HG02970 (cell line): ENCODE results near the gene KAZN.

Experiments used
- ATAC-seq: cut with Tn5 transposase; IDR thresholded peaks from one replicate; pipeline ENCODE4 v1.9.1; 2021; ENCODE audit warnings: mild to moderate bottlenecking, moderate library complexity, moderate number of reproducible peaks; ENCODE audit not compliant: unreplicated experiment, low FRiP score

The KAZN gene

DNA sequence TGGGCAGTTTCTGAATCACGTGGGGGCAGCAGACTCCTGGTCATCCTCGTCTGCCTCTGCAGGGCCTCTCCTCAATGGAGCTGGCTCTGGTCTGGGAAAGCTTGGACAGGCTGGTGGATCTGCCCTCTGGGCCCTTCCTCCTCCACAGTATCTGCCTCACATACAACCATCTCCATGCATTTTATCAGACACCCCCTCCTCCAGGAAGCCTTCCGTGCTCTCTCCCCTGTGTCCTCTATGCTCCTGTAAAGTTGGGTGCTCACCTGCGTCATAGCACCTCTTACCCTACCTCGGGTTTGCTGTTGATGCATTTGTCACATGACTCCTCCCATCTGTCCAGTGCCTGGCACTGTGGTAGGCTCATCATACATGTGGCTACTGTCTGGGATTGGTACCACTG is 459.3 kb downstream of the KAZN start:
- ATAC-seq: no peak

GRCh38 chr1:15058261-15058660 is 459.8 kb downstream of the KAZN start:
- ATAC-seq: no peak

- ATAC-seq: no peak
Observed at GRCh38 chr1:15060104-15060503, 461.6 kb downstream of the KAZN start.

GRCh38 chr1:15062479-15063099 is 464.1 kb downstream of the KAZN start:
- no peak for ATAC-seq

GRCh38 chr1:15063346-15063745 is 464.9 kb downstream of the KAZN start:
- ATAC-seq: no peak

DNA sequence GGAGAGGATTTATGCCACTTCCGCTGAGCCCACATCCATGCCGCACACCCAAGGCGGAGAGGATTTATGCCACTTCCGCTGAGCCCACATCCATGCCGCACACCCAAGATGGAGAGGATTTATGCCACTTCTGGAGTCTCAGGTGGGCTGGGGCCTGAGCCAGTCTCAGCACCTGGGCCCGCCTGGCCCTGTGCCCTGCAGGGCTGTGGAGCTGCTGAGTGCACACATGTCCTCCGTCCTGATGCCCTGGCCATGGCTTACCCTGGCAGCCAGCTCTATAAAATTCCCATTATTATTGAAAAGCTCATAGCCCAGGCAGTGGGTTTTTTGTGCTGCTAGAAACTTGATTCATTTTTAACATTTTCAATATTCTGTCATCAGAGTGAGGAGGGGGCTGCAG is 465.3 kb downstream of the KAZN start:
- ATAC-seq: no peak

- no peak for ATAC-seq
Observed at GRCh38 chr1:15064217-15064929, 465.9 kb downstream of the KAZN start.

DNA sequence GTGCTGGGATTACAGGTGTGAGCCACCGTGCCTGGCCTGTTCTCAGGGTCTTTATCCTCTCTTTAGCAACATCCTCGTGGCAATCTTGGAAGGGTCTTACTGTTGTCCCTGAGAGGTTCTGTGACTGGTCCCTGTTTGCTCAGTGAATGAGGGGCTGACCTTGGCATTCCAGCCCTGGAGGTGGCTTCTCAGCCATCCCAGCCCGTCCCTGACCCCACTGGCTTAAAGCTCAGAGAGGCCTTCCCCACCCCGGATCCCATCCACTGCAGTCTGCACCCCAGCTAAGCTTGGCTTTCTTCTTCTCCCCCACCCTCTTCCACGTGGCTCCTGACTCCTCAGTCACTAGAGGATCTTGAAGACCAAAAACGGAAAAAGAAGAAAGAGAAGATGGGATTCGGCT is 466.8 kb downstream of the KAZN start:
- no peak for ATAC-seq

GRCh38 chr1:15065736-15066135 is 467.3 kb downstream of the KAZN start:
- ATAC-seq: no peak

DNA sequence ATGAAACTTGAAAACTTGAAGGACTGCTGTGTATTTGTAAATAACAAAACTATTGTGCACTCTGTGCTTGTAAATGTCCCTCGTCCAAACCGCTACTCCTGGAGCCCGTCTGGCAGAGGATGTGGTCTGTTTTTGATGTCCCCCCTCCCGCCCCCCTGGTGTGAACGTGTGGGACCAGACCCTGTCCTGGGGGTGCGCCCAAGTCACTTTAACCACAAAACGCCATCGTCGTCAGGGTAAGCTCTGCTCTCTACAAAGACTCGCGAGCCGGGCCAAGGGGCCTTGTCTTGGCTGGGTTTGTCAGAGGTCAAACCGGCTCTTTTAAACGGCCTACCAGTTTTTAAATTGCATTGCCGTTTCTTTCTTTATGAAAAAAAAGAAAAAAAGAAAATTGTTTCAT is 467.7 kb downstream of the KAZN start:
- ATAC-seq: no peak

DNA sequence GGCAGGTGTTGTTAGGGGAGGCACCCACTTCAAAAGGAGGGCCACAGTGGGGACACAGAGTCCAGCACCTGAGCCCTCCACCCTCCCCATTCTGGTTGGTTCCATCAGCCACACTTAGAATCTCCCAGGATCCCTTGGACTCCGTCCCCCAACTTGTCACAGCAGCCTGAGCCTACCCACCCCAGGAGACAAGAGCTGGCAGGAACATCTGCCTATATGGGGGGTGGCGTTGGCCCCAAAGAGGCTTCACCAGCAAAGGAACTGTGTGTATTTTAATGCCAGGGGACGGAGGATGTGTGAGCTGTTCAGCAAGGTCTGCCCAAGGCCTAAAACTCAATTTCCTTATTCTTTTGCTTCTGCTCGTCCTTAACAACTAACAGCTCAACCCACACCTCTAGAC is 468.7 kb downstream of the KAZN start:
- no peak for ATAC-seq

- no peak for ATAC-seq
Observed at GRCh38 chr1:15068152-15068551, 469.7 kb downstream of the KAZN start.

DNA sequence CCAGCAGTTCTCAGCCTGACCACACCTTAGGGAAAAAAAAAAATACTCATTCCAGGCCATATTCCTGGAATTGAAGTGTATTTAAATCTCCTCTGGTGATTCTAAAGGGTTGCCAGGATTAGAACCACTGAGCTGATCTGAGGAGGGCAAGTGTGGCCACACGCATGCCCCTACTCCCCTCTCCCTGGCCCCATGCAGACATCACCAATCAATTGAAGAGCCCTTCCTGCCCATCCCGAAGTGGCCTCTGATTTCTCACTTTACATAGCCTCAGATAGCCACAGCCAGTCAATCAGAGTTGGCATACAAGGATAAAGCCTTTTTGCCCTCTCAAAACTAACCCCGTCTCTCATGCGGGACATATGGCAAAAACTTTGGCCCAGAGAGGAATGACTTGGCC is 470.5 kb downstream of the KAZN start:
- ATAC-seq: no peak

- no peak for ATAC-seq
Observed at GRCh38 chr1:15070145-15070748, 471.8 kb downstream of the KAZN start.

GRCh38 chr1:15071936-15072335 is 473.5 kb downstream of the KAZN start:
- no peak for ATAC-seq

- ATAC-seq: no peak
Observed at GRCh38 chr1:15073799-15074308, 475.4 kb downstream of the KAZN start.

- ATAC-seq: no peak
Observed at GRCh38 chr1:15075175-15075574, 476.7 kb downstream of the KAZN start.

- no peak for ATAC-seq
Observed at GRCh38 chr1:15075817-15076216, 477.3 kb downstream of the KAZN start.

DNA sequence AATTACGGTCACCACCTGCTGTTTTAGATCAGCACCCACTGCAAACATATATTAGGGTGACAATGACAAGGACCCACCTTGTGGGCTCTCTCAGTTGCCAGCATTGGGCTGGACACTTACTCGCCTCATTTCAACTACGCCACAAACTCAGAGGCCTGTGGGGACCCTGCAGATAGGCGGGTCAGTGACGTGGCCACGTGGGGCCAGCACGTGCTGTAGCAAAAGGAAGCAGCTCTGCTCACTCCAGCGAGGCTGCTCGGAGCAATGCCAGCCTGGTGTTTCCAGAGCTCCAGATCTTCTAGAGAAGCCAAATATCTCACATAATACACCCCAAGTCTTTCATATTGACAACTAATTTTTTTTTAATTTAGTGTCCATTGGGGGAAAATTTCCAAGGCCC is 478.3 kb downstream of the KAZN start:
- no peak for ATAC-seq

- no peak for ATAC-seq
Observed at GRCh38 chr1:15077384-15077783, 478.9 kb downstream of the KAZN start.

GRCh38 chr1:15080328-15081007 is 482.0 kb downstream of the KAZN start:
- no peak for ATAC-seq
